Peyer's patch (tissue), 4 donors: ENCODE data around the gene BCL2L12. TPM values are rescaled to one million over a fixed set of nuclear protein-coding genes. Genes with fewer than 3 reads are reported as not detected.

Experiments used
- DNase-seq, 3 donors: peaks; one replicate each; pipeline ENCODE4 v3.0.0-alpha.2; 2017 to 2019
- H3K27ac ChIP-seq, 4 donors: fragments of 200-600 bp; sonication (generic); one replicate each; pipeline ENCODE4 v1.5.1; 2016 to 2019
- H3K27me3 ChIP-seq, 2 donors: fragments of 200-600 bp; sonication (generic); one replicate each; pipeline ENCODE4 v1.5.1; 2019
- H3K36me3 ChIP-seq, 3 donors: fragments of 200-600 bp; sonication (generic); one replicate each; pipeline ENCODE4 v1.5.1; 2016 to 2019
- H3K4me1 ChIP-seq, 4 donors: fragments of 200-600 bp; sonication (generic); one replicate each; pipeline ENCODE4 v1.5.1; 2016 to 2019
- H3K4me3 ChIP-seq, 4 donors: fragments of 200-600 bp; sonication (generic); 1 replicate in 3 of 4; 2 replicates in 1 of 4; pipeline ENCODE4 v1.5.1; 2016 to 2019; ENCODE audit warnings: mild to moderate bottlenecking in 1 of 4
- H3K9me3 ChIP-seq, 4 donors: fragments of 200-600 bp; sonication (generic); one replicate each; pipeline ENCODE4 v1.5.1; 2016 to 2019; ENCODE audit warnings: mild to moderate bottlenecking in 1 of 4
- CTCF ChIP-seq, 6 experiments: fragments of 450-650 bp in 4 of 6; fragments of 200-600 bp in 2 of 6; sonication (generic) in 1 of 6; IDR thresholded peaks; one replicate each; pipeline ENCODE4 v1.5.1; 2017 to 2019; ENCODE audit warnings: antibody characterized with exemption in 6 of 6, mild to moderate bottlenecking in 3 of 6, moderate library complexity in 1 of 6
- POLR2A ChIP-seq, 2 donors: fragments of 450-650 bp; IDR thresholded peaks; one replicate each; pipeline ENCODE4 v1.5.1; 2017; ENCODE audit warnings: antibody characterized with exemption in 2 of 2, mild to moderate bottlenecking in 2 of 2, moderate library complexity in 2 of 2
- total RNA-seq, 4 donors: library from RNA; depleted of rRNA; stranded (reverse); fragments of >200 nt; gene quantifications; one replicate each; pipeline ENCODE4 v1.1.0, GENCODE V29; 2016

Gene BCL2L12
- total RNA-seq, 4 donors from 2014 or later, result 5.3 to 28.9 (median 12.2) TPM

GRCh38 chr19:49672131-49672919 lies 6.6 kb downstream of the BCL2L12 start:
- TF ChIP-seq POLR2A (IDR thresholded peaks at IDR 0.05) (peak; percentile 28 to 46), CTCF (IDR thresholded peaks at IDR 0.05) (peak; percentile 76 to 92 (median 88))
- peak; percentile 68 to 90 (median 87) for DNase-seq
- Histone ChIP-seq H3K27ac (peak overlapping the region; percentile 24 to 73 (median 44)), H3K27me3 (no peaks in the 10 kb centered on the region), H3K9me3 (no peaks in the 10 kb centered on the region), H3K4me3 (peak overlapping the region in 2 of 4 donors; percentile 26 to 43), H3K36me3 (no peaks in the 10 kb centered on the region), H3K4me1 (peaks cover 0 to 12% (median 4%) of the 10 kb centered on the region in 4 donors)

GRCh38 chr19:49676136-49676783 lies 10.5 kb downstream of the BCL2L12 start:
- peak overlapping the region; percentile 38 to 80 (median 56) for H3K4me3 ChIP-seq
- H3K27ac ChIP-seq, result peak overlapping the region; percentile 85 to 94 (median 86)
- DNase-seq, result peak; percentile 81 to 93 (median 89)
- H3K36me3 ChIP-seq, result peaks cover 0 to 5% (median 0%) of the 10 kb centered on the region in 3 donors
- TF ChIP-seq POLR2A (IDR thresholded peaks at IDR 0.05) (peak in 1 of 2 donors; percentile 66), CTCF (IDR thresholded peaks at IDR 0.05) (no peak)
- H3K9me3 ChIP-seq, result no peaks in the 10 kb centered on the region
- H3K4me1 ChIP-seq, result peaks cover 0 to 46% (median 21%) of the 10 kb centered on the region in 4 donors
- H3K27me3 ChIP-seq, result no peaks in the 10 kb centered on the region

DNA sequence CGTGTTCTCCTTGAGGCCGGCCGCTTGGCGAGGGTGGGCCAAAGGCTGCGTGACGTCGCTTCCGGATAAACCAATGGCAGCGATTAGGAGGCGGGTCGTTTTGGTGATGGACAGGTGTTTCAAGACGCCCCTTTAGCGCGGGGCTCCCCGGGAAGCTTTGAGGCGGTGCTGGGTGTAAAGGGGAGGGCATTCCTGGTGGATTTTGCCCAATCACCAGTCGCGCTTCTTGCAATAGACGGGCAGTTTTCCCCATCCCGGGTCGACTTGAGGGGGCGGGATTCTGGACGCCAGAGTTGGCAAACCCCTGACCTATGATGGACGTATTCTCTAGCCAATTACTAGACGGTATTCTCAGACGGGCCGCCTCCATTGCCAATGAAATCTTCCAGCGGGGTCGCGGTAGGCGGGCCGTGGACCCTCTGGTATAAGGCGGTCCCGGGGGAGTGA lies 11.1 kb downstream of the BCL2L12 start:
- Histone ChIP-seq H3K27ac (peak overlapping the region; percentile 85 to 94 (median 86)), H3K4me3 (peak overlapping the region; percentile 63 to 80 (median 71)), H3K27me3 (no peaks in the 10 kb centered on the region), H3K4me1 (peaks cover 0 to 44% (median 21%) of the 10 kb centered on the region in 4 donors), H3K36me3 (peaks cover 0 to 8% (median 0%) of the 10 kb centered on the region in 3 donors), H3K9me3 (no peaks in the 10 kb centered on the region)
- peak; percentile 100 for DNase-seq
- no peak for TF ChIP-seq POLR2A (IDR thresholded peaks at IDR 0.05)
- TF ChIP-seq CTCF (IDR thresholded peaks at IDR 0.05), result no peak

GRCh38 chr19:49677231-49677900 lies 11.6 kb downstream of the BCL2L12 start, which contains the start of gene PRMT1:
PRMT1 (plus strand) TSS chr19:49677271; CDS start chr19:49677281, 10 bp downstream.
- Histone ChIP-seq H3K27me3 (no peaks in the 10 kb centered on the region), H3K36me3 (peaks cover 0 to 13% (median 0%) of the 10 kb centered on the region in 3 donors), H3K4me3 (peak within 1 kb of the TSS; percentile 63 to 80 (median 71)), H3K4me1 (peaks cover 0 to 40% (median 18%) of the 10 kb centered on the region in 4 donors), H3K9me3 (no peaks in the 10 kb centered on the region), H3K27ac (peak within 1 kb of the TSS; percentile 85 to 94 (median 86))
- peak in 2 of 3 donors; percentile 51 to 66 for DNase-seq
- TF ChIP-seq POLR2A (IDR thresholded peaks at IDR 0.05) (peak; percentile 37 to 84), CTCF (IDR thresholded peaks at IDR 0.05) (no peak)
